Measurements from ENCODE around the gene SFTPA2.
"Not testable (repeated sequence)": the region's sequence is repeated elsewhere in the genome, so short reads cannot be mapped to it uniquely, and the experiment has no call there.

Gene SFTPA2

DNA sequence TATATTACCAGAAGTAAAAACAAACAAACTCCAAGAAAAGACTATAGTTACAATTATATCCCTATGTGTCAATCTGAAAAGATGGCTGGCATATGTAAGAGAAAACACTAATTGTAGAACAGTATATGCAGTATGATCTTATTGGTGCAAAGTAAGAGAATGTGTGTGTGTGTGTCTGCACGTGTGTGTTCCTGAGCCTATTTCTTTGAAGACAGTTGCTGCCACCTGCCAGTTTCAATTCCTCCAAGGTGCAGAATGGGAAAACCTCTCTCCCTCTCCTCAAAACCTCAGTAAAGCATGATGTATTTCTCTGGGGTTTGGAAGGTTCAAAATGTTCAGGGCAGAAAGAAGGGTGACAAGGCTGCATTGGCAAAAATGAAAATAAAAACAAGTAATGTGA, 41.7 kb upstream of the SFTPA2 start:
- TF ChIP-seq, protein P1, sequence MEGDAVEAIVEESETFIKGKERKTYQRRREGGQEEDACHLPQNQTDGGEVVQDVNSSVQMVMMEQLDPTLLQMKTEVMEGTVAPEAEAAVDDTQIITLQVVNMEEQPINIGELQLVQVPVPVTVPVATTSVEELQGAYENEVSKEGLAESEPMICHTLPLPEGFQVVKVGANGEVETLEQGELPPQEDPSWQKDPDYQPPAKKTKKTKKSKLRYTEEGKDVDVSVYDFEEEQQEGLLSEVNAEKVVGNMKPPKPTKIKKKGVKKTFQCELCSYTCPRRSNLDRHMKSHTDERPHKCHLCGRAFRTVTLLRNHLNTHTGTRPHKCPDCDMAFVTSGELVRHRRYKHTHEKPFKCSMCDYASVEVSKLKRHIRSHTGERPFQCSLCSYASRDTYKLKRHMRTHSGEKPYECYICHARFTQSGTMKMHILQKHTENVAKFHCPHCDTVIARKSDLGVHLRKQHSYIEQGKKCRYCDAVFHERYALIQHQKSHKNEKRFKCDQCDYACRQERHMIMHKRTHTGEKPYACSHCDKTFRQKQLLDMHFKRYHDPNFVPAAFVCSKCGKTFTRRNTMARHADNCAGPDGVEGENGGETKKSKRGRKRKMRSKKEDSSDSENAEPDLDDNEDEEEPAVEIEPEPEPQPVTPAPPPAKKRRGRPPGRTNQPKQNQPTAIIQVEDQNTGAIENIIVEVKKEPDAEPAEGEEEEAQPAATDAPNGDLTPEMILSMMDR (IDR thresholded peaks at IDR 0.05; ENCODE audit: low read depth, low read length), result no peak
- Histone ChIP-seq H3K4me1 (no peaks in the 10 kb centered on the region), H3K9me3 (no peaks in the 10 kb centered on the region), H3K4me3 (ENCODE audit: low read depth, low read length) (no peak overlapping the region), H3K36me3 (no peaks in the 10 kb centered on the region), H3K27me3 (peaks cover 7% of the 10 kb centered on the region; the same call in 1 of the 2 replicates)
- DNase-seq, result no peak

DNA sequence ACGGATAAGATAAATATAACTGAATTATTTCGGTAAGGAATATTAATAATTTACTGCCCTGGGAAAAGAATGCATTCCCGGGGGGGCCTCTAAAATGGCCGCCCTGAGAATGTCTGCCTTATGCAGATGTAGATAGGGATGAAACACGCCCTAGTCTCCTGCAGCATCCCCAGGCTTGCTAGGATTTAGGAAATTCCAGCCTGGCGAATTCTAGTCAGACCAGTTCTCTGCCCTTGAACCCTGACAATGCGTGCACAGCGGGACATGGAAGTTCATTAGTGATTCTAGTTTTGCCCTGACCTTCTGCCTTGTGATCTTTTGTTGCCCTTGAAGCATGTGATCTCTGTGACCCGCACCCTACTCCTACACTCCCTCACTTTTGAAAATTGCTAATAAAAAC, 39.4 kb upstream of the SFTPA2 start:
- H3K36me3 ChIP-seq; DNase-seq; H3K4me1 ChIP-seq; H3K27me3 ChIP-seq; H3K4me3 ChIP-seq (ENCODE audit: low read depth, low read length); H3K9me3 ChIP-seq: not testable (repeated sequence)

DNA sequence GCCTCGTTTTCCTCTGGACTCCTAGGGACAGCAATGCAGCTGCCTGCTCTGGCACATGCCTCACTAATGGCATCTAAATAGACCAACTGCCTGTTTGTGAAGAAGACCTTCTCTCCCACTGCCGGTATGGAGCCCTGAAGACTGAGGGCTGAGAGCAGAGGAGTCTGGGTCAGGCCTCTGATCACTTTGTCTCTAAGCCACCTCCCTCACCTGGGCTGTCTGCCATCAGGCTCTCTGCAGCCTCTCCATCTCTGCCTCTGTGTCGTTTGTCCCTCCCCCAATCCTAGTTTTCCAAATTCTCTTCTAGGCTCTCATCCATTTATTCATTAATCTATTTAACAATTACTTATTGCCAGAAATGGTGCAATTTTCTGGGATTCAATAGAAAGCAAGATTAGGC, 35.3 kb upstream of the SFTPA2 start:
- Histone ChIP-seq H3K4me1 (no peaks in the 10 kb centered on the region), H3K4me3 (ENCODE audit: low read depth, low read length) (no peak overlapping the region), H3K9me3 (no peaks in the 10 kb centered on the region), H3K27me3 (peaks cover 6% of the 10 kb centered on the region), H3K36me3 (no peaks in the 10 kb centered on the region)
- TF ChIP-seq, protein P1 (IDR thresholded peaks at IDR 0.05; ENCODE audit: low read depth, low read length), result no peak
- no peak for DNase-seq

DNA sequence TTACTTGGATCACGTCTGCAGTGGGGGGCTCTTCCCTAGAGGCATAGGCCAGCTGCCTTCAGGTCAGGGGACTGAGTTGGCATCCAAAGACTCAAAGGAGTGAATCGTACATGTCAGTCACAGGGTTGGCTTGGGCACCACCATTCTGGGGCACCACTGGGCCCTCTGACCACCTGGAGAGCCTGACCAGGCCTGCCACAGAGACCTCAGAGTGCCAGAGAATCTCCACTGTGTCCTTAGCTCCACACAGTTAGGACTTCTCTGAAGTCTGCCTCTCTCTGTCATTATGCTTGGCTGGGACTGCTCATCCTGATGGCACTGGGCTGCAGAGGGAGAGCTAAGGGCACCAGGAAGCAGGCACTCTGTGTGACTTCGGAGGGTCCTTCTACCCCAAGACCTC, 34.4 kb upstream of the SFTPA2 start:
- not testable (repeated sequence) for H3K4me3 ChIP-seq (ENCODE audit: low read depth, low read length); H3K27me3 ChIP-seq; DNase-seq; H3K9me3 ChIP-seq; H3K36me3 ChIP-seq; H3K4me1 ChIP-seq

DNA sequence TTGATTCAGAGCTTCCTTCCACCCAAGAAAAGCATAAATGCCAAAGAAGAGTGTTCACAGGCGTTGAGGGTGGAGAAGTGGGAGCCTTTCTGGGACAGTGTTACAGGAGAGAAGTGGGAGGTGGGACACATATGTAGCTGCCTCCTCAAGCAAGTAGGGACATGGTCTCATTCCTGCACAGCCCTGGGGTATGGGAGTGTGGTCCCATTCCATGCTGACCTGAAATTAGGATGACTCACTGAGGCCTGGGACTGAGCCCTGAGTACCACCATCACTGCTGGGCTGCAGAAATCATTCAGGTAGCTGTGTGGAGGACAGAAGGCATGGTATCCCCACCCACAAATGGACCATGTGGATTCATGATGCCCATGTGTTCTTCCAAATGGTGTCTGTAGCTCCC, 33.2 kb upstream of the SFTPA2 start:
- H3K9me3 ChIP-seq, result no peaks in the 10 kb centered on the region
- DNase-seq, result no peak
- H3K36me3 ChIP-seq, result no peaks in the 10 kb centered on the region
- H3K4me3 ChIP-seq (ENCODE audit: low read depth, low read length), result no peak overlapping the region
- TF ChIP-seq, protein P1 (IDR thresholded peaks at IDR 0.05; ENCODE audit: low read depth, low read length), result no peak
- H3K4me1 ChIP-seq, result no peaks in the 10 kb centered on the region
- H3K27me3 ChIP-seq, result peaks cover 5% of the 10 kb centered on the region; the same call in 1 of the 2 replicates

DNA sequence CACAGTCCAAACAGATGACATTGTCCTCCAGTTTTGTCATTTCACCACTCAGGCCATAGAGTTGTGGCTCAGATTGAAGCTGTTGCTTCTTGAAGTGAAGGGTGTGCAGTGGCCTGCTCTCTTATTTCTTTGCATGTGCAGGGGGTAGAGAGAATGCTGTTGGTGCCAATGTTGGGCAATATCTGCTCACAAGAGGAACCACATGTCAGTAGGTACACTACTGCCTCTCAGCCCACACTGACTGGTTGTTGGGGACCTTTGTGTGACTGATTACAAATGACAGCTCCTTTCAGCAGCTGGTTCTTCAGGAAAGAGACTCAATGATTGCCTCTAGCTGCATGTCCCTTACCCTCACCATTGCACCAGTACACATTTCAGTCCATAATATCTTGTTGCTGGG, 28.6 kb upstream of the SFTPA2 start:
- TF ChIP-seq, protein P1 (IDR thresholded peaks at IDR 0.05; ENCODE audit: low read depth, low read length), result no peak
- no peaks in the 10 kb centered on the region for H3K4me1 ChIP-seq
- no peak for DNase-seq
- 0 out of 2 replicates have a peak, but pooled peaks cover 5% of the 10 kb centered on the region for H3K27me3 ChIP-seq
- no peaks in the 10 kb centered on the region for H3K36me3 ChIP-seq
- H3K9me3 ChIP-seq, result no peaks in the 10 kb centered on the region
- no peak overlapping the region for H3K4me3 ChIP-seq (ENCODE audit: low read depth, low read length)

DNA sequence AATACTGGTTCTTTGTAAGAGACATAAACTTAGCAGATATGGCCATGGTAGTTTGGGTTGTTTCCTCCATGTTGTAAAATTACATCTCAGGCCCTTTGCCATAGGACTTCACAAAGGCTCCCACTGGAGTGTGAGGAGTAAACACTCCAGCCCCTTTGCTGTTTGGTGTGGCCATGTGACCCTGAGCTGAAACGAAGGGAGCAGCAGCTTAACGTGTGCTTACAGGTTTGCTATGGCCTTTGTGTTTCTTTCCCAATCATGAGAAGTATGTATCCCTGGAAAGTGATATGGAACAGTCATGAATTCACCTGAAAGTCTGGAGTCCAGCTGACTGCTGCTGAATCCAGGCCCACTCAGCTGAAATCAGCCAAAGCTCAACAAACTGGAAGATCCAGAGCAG, 26.7 kb upstream of the SFTPA2 start:
- no peak for DNase-seq
- Histone ChIP-seq H3K4me3 (ENCODE audit: low read depth, low read length) (no peak overlapping the region), H3K4me1 (no peaks in the 10 kb centered on the region), H3K27me3 (0 out of 2 replicates have a peak, but pooled peaks cover 5% of the 10 kb centered on the region), H3K36me3 (no peaks in the 10 kb centered on the region), H3K9me3 (no peaks in the 10 kb centered on the region)
- TF ChIP-seq, protein P1 (IDR thresholded peaks at IDR 0.05; ENCODE audit: low read depth, low read length), result no peak

Data from BE2C (cell line).